Ascending aorta (tissue), 2 donors: ENCODE results near the gene NFATC2. TPM values are rescaled to one million over a fixed set of nuclear protein-coding genes. Genes with fewer than 3 reads are reported as not detected.

Experiments used
- DNase-seq, 2 donors: peaks; one replicate each; pipeline ENCODE4 v3.0.0-alpha.2; 2019; ENCODE audit warnings: low spot score in 2 of 2
- H3K27ac ChIP-seq, 2 donors: fragments of 200-600 bp; sonication (generic); one replicate each; pipeline ENCODE4 v1.5.1; 2016 to 2017; ENCODE audit warnings: mild to moderate bottlenecking in 1 of 2
- H3K27me3 ChIP-seq: fragments of 200-600 bp; sonication (generic); one replicate; pipeline ENCODE4 v1.5.1; 2017
- H3K36me3 ChIP-seq, 2 donors: fragments of 200-600 bp; sonication (generic); one replicate each; pipeline ENCODE4 v1.5.1; 2016
- H3K4me1 ChIP-seq, 2 donors: fragments of 200-600 bp; sonication (generic); one replicate each; pipeline ENCODE4 v1.5.1; 2016 to 2017; ENCODE audit warnings: mild to moderate bottlenecking in 1 of 2
- H3K4me3 ChIP-seq, 2 donors: fragments of 200-600 bp; sonication (generic); one replicate each; pipeline ENCODE4 v1.5.1; 2016 to 2017; ENCODE audit warnings: mild to moderate bottlenecking in 1 of 2
- H3K9me3 ChIP-seq, 2 donors: fragments of 200-600 bp; sonication (generic); one replicate each; pipeline ENCODE4 v1.5.1; 2016
- CTCF ChIP-seq, 3 experiments: fragments of 200-600 bp in 2 of 3; fragments of 450-650 bp in 1 of 3; sonication (generic) in 2 of 3; IDR thresholded peaks; one replicate each; pipeline ENCODE4 v1.5.1; 2016 to 2019; ENCODE audit warnings: antibody characterized with exemption in 3 of 3, mild to moderate bottlenecking in 1 of 3, moderate library complexity in 1 of 3
- intact Hi-C: fragments of 100-400 bp; cut with DNase I; formaldehyde crosslinking; loops from one replicate; pipeline ENCODE4 v1.15.1; 2023
- total RNA-seq: library from RNA; depleted of rRNA; stranded (reverse); fragments of >200 nt; gene quantifications from one replicate; pipeline ENCODE4 v1.1.0, GENCODE V29; 2016

Gene NFATC2
- total RNA-seq, 1 donor from 2014 or later: 7.9 TPM

- H3K9me3 ChIP-seq: no peaks in the 10 kb centered on the region
- no peak overlapping the region for H3K4me3 ChIP-seq
- no peaks in the 10 kb centered on the region for H3K27me3 ChIP-seq
- H3K4me1 ChIP-seq: peaks cover 0 to 3% of the 10 kb centered on the region in 2 donors
- H3K36me3 ChIP-seq: peaks cover 0 to 4% of the 10 kb centered on the region in 2 donors
- no peak for TF ChIP-seq CTCF (IDR thresholded peaks at IDR 0.05)
- DNase-seq: no peak
- intact Hi-C loops: no loop called here
- H3K27ac ChIP-seq: no peak overlapping the region
These were observed 108.5 kb downstream of the NFATC2 start for GRCh38 chr20:51434026-51434425.

GRCh38 chr20:51432875-51433274, 109.6 kb downstream of the NFATC2 start:
- H3K27me3 ChIP-seq: no peaks in the 10 kb centered on the region
- no peak for TF ChIP-seq CTCF (IDR thresholded peaks at IDR 0.05)
- H3K36me3 ChIP-seq: peaks cover 0 to 4% of the 10 kb centered on the region in 2 donors
- H3K4me3 ChIP-seq: no peak overlapping the region
- no peak overlapping the region for H3K27ac ChIP-seq
- no peak for DNase-seq
- H3K4me1 ChIP-seq: peaks cover 3 to 10% of the 10 kb centered on the region in 2 donors
- H3K9me3 ChIP-seq: no peaks in the 10 kb centered on the region
- intact Hi-C loops: no loop called here

GRCh38 chr20:51432251-51432784, 110.2 kb downstream of the NFATC2 start:
- no peak overlapping the region for H3K4me3 ChIP-seq
- no peak for TF ChIP-seq CTCF (IDR thresholded peaks at IDR 0.05)
- peaks cover 5 to 14% of the 10 kb centered on the region in 2 donors for H3K4me1 ChIP-seq
- no peaks in the 10 kb centered on the region for H3K9me3 ChIP-seq
- H3K36me3 ChIP-seq: peaks cover 0 to 4% of the 10 kb centered on the region in 2 donors
- no peaks in the 10 kb centered on the region for H3K27me3 ChIP-seq
- no peak for DNase-seq
- intact Hi-C loops: no loop called here
- H3K27ac ChIP-seq: no peak overlapping the region

GRCh38 chr20:51431321-51431720, 111.2 kb downstream of the NFATC2 start:
- Histone ChIP-seq H3K27ac (no peak overlapping the region), H3K36me3 (peaks cover 0 to 4% of the 10 kb centered on the region in 2 donors), H3K4me1 (peaks cover 5 to 14% of the 10 kb centered on the region in 2 donors), H3K27me3 (no peaks in the 10 kb centered on the region), H3K9me3 (no peaks in the 10 kb centered on the region), H3K4me3 (no peak overlapping the region)
- no peak for TF ChIP-seq CTCF (IDR thresholded peaks at IDR 0.05)
- intact Hi-C loops: no loop called here
- DNase-seq: no peak

GRCh38 chr20:51430198-51430950, 112.1 kb downstream of the NFATC2 start:
- H3K36me3 ChIP-seq: peaks cover 0 to 4% of the 10 kb centered on the region in 2 donors
- H3K9me3 ChIP-seq: no peaks in the 10 kb centered on the region
- no peaks in the 10 kb centered on the region for H3K27me3 ChIP-seq
- TF ChIP-seq CTCF (IDR thresholded peaks at IDR 0.05): no peak
- no peak overlapping the region for H3K27ac ChIP-seq
- intact Hi-C loops: no loop called here
- peaks cover 5 to 14% of the 10 kb centered on the region in 2 donors for H3K4me1 ChIP-seq
- DNase-seq: no peak
- H3K4me3 ChIP-seq: no peak overlapping the region
